ENCODE data around the gene FOXE1.

The FOXE1 gene

DNA sequence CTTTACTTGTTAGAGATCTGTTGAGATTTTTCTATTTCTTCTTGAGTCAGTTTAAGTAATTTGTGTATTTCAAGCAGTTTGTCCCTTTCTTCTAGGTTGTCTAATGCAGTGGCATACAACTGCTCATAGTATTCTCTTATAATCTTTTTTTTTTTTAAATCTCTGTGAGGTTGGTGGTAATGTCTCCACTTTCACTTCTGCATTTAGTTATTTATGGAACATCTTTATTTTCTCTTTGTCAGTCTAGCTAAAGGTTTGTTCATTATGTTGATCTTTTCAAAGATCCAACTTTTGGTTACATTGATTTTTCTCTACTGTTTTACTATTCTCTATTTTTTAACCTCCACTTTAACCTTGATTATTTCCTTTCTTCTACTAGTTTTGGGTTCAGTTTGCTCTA lies 13.8 kb downstream of the FOXE1 start:
- no peak for DNase-seq

DNA sequence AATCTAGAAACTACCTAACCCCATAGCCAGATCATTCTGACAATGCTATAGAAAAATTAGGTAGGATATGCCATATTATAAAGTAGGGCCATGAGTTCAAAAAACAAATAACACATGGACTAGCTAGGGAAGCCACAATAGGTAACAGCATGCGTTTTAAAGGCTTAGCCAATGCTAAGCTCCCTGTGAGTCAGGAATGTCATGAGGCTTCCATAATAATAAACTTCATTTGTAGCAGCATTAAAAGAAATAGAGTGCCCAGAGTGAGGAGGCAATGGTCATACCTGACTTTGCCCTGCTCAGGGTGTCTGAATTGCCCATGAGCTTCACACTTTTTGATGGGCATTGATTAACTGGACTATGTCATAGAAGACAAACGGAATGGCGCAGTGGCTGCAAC lies 15.8 kb downstream of the FOXE1 start:
- no peak for DNase-seq

DNA sequence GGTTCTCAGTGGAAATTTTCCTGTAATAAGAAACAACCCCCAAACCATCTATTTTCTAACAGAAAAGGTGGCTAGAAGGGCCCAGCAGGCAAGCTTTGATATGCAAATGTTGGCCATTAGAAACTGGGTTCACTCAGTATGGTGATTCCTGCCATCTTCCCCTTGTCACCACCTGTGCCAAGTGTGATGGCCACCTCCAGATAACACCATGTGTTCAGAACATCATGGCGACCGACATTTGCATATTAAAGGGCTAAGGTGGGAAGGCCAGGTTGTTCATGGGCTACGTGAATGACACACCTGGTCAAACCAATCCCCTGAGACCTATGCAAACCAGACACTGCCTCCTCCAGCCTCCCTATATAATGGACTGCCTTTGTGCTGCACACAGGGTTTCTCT lies 20.4 kb downstream of the FOXE1 start:
- DNase-seq, result no peak

DNA sequence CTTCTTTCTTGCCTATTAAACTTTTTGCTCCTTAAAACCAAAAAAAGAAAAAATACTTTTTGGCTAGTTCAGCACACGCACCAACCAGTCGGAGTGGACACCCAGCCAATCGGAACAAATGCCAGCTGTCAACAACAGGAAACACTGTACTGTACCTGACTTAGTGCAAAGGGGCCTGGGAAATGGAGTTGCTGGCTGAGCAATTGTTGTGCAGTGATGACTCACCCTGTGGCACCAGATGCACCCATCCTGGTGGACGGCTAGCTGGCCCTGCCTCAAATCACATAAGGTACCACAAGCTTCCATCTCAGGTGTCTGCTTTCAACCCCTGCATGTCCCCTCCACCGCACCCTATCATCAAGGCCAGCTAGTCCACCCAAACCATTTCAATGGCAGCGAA lies 20.9 kb downstream of the FOXE1 start:
- no peak for DNase-seq

DNA sequence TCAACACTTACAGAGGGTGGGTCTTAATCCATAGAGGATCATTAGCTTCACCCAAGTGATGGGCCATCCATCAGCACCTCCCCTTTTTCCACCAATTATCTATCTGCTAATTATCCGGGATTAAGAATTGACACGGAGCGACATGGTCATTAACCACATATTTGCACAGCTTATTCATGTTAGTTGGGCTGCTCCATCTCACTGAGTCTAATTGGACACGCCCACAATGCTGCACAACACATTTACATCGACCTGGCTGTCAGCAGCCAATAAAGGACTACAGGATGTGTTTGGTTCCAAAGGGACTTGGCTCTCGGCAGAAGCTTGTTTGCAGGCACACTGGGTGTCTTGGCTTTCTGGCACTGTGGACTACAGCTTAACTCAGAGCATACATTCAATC lies 21.6 kb downstream of the FOXE1 start:
- DNase-seq, result no peak

DNA sequence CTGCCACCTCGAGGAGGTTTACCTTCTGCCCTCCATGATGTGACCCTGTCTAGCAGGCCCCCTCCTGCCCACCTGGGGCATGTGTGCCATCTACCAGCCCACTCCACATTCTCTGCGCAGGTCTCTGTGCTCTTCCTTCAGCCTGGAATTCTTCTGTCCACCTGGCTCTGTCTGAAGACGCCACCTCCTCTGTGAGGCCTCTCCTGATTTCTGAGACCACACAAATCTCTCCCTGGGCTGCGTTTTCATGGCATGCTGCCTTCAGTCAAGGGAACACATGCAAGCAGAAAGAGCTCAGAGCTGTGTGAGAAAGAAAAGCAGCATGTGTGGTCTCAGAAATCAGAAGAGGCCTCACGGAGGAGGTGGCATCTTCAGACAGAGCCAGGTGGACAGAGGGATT lies 22.1 kb downstream of the FOXE1 start:
- no peak for DNase-seq

DNA sequence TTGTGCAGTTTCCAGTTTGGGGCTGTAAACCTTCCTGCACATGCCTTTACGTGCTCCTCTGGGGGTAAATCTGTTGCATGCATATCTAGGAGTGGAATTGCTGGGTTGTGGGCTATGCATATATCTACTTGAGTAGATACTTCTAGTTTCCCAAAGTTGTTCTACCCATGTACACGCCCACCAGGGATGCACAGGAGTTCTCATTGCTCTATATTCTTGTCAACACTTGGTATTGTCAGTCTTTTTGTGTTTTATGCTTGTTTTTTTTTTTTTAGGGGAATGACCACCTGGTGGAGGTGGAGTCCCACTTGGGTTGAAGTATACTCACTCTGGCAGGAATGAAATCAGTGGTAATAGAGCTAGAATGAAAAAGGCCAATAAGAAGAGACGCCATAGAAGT lies 23.0 kb downstream of the FOXE1 start:
- no peak for DNase-seq

DNA sequence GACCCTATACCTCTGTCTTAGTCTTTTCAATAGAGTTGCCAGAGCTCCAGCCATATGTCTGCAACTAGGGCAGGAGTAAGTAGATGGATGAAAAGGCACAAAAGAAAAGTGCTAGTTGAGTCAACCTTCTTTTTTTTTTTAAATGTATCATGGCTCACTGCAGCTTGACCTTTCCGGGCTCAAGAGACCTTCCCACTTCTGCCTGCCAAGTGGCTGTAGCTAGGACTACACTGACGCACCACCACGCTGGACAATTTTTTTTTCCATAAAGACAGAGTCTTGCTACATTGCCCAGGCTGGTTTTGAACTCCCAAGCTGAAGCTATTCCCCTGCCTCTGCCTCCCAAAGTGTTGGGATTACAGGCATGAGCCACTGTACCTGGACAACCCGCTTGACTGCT lies 27.3 kb downstream of the FOXE1 start:
- DNase-seq, result no peak

DNA sequence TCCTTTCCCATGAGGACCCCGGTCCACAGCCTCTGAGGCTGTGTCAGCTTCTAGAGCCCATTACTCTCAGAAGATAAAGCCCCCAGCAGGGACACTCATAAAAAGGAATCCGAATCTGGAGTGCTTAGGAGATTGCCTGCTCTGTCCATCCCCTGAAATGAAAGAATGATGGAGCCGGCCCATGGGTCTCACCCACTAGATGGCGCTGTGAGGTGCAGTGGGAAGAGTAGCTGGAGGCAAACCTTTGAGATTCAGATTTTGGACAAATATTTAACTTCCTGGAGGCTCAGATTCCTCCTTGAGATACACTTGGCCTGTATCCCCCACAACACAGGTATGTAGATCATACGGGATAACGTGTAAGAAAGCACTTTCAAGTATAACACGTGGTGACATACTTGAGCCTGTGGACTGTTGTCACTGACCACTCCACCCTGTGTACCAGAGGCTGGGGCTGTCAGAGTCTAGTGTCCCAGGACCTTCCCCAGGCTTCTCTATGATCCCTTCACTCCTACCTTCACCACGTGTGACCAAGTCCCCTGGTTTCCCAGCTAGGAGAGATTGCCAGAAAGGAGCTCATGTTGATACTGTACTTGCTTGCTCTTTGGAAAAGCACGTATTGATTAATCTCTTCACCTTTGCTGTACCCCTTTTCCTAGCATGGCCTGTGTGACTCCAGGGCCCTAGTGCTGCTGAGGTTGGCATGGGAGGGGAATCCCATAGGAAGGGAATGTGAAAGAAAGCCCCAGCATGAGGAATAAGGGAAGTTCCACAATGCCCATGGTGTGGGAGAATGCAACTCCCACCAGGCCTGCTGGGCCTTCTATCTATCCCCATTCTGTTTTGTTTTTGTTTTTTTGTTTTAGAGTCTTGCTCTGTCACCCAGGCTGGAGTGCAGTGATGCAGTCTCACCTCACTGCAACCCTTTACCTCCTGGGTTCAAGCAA lies 37.2 kb downstream of the FOXE1 start:
- peak; percentile 24 to 70 for DNase-seq

DNA sequence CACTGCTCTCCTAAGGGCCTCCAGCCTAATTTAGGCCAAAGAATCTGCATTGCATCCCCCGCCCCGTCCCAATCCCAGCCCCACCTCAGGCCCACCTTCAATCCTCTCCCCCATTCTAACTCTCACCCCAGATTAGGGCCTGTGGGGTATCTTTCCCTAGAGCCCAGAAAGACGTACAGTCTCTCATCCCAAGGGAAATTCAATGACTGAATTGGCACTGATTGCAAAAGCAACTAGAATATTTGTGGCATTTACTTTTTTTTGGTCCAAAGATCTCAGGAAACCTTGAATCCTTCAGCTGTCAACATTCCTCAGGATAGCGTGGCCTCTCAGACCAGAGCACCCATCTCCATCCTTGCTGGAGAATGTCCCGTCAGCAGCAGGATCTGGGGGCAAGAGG lies 38.7 kb downstream of the FOXE1 start:
- no peak for DNase-seq

DNA sequence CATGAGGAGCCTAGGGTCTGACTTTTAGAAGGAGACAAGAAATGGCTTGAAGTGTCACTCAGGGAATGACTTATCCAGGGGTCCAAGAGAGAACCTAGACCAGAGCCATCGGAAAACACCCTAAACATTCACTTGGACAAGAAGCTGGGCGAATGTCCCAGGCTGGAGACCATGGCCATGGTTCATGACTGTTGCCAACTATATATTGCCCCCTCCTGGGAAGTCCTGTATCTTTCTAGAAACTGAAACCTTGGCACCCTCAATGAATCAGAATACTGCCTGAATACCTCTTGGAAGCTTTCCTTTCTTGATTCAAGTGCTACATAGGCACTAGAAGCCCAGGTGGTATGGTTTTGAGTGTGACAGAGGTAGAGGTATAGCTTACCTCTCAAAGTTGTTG lies 39.4 kb downstream of the FOXE1 start:
- no peak for DNase-seq

DNA sequence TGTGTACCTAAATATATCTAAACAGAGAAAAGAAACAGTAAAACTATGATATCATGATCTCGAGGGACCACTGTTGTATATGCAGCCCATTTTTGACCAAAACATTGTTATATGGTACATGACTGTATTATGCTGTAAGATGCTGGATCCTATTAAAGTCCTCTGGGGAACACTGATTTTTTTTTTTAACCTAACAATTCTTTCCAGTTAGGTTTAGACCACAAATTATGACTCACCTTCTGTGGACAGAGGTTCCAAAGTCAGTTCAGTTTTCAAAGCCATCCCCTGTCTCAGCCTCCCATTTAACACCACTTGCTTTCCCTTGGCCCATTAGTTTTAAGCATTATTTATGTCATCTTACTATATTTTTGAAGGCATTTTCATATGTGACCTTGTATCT lies 42.2 kb downstream of the FOXE1 start:
- no peak for DNase-seq

DNA sequence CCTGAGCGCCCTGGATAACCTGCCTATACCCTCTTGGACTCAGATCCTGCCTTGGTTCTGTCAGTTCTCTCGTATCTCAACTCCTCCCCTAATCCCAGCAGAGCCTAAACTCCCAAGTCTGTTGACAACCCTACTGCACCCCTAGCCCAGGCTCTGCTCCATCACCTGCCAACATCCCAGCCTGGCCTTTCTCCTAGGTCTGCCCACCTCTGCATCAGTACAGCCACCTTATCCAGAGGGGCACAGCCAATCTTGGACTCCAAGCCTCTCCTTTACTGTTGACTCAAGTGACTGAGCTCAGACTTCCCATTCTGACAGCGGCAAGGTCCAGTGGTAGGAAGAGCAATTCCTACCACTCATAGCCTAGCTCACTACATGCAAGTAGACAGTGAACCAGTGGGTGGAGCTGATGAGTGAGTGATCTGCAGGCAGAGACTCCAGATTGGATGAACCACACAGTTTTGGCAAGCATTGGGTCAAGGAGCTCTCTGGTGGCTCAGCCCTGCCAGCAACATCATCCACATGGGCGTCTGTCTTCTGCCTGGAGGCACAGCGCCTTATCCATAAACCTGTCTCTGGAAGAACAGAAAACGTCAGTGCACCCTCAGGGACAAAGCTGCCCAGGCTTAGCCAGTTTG lies 42.8 kb downstream of the FOXE1 start:
- peak; percentile 32 to 44 for DNase-seq

DNA sequence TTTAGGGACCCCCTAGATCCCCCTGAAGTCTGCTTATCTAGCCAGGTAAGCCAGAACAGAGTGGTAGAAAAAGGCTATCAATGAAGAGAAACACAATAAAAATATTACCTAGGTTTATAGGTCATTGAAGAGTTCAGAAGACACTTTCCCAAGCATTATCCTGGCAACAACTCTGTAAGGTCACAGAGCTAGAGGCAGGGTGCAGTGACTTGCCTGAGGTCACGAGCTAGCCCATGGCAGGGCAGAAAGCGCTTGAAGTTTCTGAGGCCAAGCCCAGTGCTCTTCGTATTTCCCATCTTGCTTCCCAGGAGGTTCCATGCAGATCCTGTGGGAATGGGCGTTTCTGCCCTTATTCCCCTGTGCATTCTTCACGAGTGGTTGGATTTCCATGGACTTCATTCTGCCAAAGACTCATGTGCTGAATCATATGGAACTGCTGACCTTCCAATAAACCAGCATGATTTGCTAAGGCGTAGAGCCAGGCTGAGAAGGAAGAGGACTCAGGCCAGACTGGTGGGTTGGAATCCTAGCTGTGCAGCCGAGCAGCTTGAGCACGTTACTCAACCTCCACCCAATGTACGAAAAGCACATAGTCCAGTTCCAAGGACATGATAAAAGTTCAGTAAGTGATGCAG lies 47.2 kb downstream of the FOXE1 start:
- DNase-seq, result no peak

DNA sequence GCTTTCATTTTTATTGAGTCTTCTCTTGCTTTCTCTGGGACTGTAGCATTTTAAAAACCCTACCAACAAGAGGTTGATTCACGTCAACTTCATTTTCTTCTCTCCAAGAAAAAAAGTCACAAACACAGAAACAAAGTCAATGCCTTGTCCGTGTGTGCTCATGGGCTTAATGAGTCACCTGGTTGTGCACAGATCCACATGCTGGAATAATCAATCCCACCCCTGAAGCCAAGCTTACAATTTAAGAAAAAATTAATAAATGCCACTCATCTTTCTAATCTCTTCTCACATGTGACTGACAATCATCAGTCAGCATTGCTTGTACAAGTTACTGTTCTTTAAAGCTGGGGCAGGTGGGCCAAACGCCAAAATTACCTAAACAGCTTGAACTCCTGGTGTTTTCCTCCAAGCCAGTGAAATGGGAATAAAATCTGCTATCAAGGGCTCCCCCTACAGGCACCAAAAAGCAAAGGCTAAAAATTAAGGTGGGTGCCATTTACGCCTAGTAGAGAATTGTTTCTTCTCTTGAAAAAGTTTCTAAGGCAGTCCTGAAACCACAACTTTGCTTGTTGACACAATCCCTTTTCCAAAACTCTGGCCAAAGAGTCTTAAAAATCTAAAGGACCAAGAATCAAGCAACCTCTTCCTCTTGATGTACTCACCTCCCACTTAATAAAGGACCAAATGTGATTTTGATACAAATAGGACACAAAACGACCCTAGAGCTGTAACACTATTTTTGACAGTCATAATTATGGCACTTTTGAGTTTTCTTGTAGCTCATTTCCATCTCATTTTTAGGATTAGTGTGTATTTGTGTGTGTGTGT lies 47.9 kb downstream of the FOXE1 start:
- DNase-seq, result peak; percentile 64

DNA sequence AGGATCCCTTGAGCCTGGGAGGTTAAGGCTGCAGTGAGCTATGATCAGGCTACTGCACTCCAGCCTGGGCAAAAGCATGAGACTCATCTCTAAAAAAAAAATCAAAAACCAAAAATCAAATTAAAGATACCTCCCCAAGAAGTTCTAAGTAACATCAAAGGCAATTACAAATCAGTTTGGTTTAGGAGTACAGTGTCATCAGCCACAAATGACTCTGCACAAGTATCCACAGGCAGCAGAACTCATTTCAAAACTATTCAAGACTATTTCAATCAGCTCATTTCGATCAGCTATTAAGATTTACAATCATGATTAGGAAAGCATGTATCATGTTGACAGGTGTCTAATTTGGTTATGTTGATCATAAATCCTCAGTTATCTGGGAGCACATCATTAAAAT lies 50.2 kb downstream of the FOXE1 start:
- DNase-seq, result no peak

DNA sequence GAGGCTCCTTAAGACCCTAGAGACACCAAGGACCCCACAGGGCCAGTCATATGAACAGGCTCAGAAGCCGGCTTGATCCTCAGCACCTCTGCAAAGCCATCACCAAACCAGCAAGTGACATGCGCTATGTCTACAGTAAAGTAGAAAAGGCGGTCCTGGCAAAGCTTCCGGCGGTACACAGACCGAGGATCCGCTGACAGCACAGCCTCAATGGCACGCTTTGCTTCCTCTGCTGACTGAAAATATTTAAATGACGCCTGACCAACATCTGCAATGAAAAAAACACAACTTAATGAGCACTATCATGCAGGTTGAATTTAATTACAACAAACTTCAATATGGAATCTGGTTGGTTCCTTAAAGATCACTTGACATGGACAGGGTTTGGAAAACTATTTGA lies 51.7 kb downstream of the FOXE1 start:
- no peak for DNase-seq

DNA sequence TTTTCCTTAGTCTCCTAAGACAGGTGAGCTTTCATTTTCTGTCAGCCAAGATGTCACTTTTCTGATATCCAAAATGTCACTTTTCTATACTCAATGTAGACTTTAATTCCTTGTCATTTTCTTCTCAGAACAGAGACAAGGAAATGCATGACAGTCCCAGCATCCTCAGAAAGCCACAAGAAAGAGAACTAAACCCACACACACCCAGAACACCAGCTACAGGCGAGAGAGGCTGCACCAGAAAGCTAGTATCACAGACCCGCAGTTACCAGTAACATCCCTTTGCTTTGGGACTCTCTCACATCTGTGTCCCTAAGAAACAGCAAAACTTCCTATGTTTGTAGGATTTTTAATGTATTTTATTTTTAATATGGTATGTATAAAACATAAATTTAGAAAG lies 52.2 kb downstream of the FOXE1 start:
- DNase-seq, result peak; percentile 22 to 51

Data from Kasumi-1 (cell line).